Measurements from ENCODE around the gene ADD2.

The ADD2 gene

GRCh38 chr2:70691497-70692140, 76.4 kb downstream of the ADD2 start:
- DNase-seq (ENCODE audit: low read depth), result no peak
- TF ChIP-seq CTCF (IDR thresholded peaks at IDR 0.05; ENCODE audit: low read depth, low read length, missing control alignments), result no peak

GRCh38 chr2:70690846-70691245, 77.2 kb downstream of the ADD2 start:
- DNase-seq (ENCODE audit: low read depth), result no peak
- H3K4me3 ChIP-seq (ENCODE audit: low read depth, low read length), result no peak overlapping the region
- TF ChIP-seq CTCF (IDR thresholded peaks at IDR 0.05; ENCODE audit: low read depth, low read length, missing control alignments), result no peak

More at GRCh38 chr2:70691497-70692140, 76.4 kb downstream of the ADD2 start:
- no peak overlapping the region for H3K4me3 ChIP-seq (ENCODE audit: low read depth, low read length)

GRCh38 chr2:70688427-70688826, 79.6 kb downstream of the ADD2 start:
- no peak overlapping the region for H3K4me3 ChIP-seq (ENCODE audit: low read depth, low read length)
- no peak for DNase-seq (ENCODE audit: low read depth)
- TF ChIP-seq CTCF (IDR thresholded peaks at IDR 0.05; ENCODE audit: low read depth, low read length, missing control alignments), result no peak

GRCh38 chr2:70687461-70687795, 80.6 kb downstream of the ADD2 start:
- no peak overlapping the region for H3K4me3 ChIP-seq (ENCODE audit: low read depth, low read length)
- no peak for TF ChIP-seq CTCF (IDR thresholded peaks at IDR 0.05; ENCODE audit: low read depth, low read length, missing control alignments)

GRCh38 chr2:70686577-70687460, 81.2 kb downstream of the ADD2 start:
- DNase-seq (ENCODE audit: low read depth), result no peak
- H3K4me3 ChIP-seq (ENCODE audit: low read depth, low read length), result no peak overlapping the region
- TF ChIP-seq CTCF (IDR thresholded peaks at IDR 0.05; ENCODE audit: low read depth, low read length, missing control alignments), result peak; percentile 37

More at GRCh38 chr2:70687461-70687795, 80.6 kb downstream of the ADD2 start:
- DNase-seq (ENCODE audit: low read depth), result no peak

GRCh38 chr2:70685771-70686171, 82.2 kb downstream of the ADD2 start:
- H3K4me3 ChIP-seq (ENCODE audit: low read depth, low read length), result no peak overlapping the region
- no peak for DNase-seq (ENCODE audit: low read depth)
- TF ChIP-seq CTCF (IDR thresholded peaks at IDR 0.05; ENCODE audit: low read depth, low read length, missing control alignments), result no peak
